Neutrophil (primary cell): Measurements from ENCODE around the gene PPIB.

Experiments used
- H3K27ac ChIP-seq: fragments of 200-600 bp; sonication (generic); 2 replicates; pipeline ENCODE4 v1.5.1; 2016; ENCODE audit warnings: mild to moderate bottlenecking, moderate library complexity
- H3K27me3 ChIP-seq: fragments of 200-600 bp; sonication (generic); 2 replicates; pipeline ENCODE4 v1.6.0; 2016; ENCODE audit warnings: mild to moderate bottlenecking
- H3K36me3 ChIP-seq: fragments of 200-600 bp; sonication (generic); 2 replicates; pipeline ENCODE4 v1.5.1; 2017
- H3K4me1 ChIP-seq, 2 experiments: fragments of 200-600 bp in 1 of 2; sonication (generic) in 1 of 2; 1 replicate in 1 of 2; 2 replicates in 1 of 2; pipeline versions ENCODE4 v1.5.1 to v1.6.1; 2013 to 2016; ENCODE audit warnings: low read depth in 1 of 2, low read length in 1 of 2, mild to moderate bottlenecking in 1 of 2, moderate library complexity in 1 of 2; ENCODE audit not compliant: control insufficient read depth in 1 of 2, insufficient read depth in 1 of 2
- H3K4me3 ChIP-seq, 2 experiments: fragments of 200-600 bp in 1 of 2; sonication (generic) in 1 of 2; 1 replicate in 1 of 2; 2 replicates in 1 of 2; pipeline ENCODE4 v1.5.1; 2013 to 2016; ENCODE audit warnings: low read depth in 1 of 2, low read length in 1 of 2, mild to moderate bottlenecking in 1 of 2, moderate library complexity in 1 of 2
- H3K9me3 ChIP-seq: fragments of 200-600 bp; sonication (generic); 2 replicates; pipeline ENCODE4 v1.5.1; 2016
- TF ChIP-seq, protein P1 (sequence below): fragments of 200-600 bp; sonication (generic); IDR thresholded peaks from 2 replicates; pipeline ENCODE4 v1.5.1; 2016; ENCODE audit warnings: antibody characterized with exemption

PPIB gene

DNA sequence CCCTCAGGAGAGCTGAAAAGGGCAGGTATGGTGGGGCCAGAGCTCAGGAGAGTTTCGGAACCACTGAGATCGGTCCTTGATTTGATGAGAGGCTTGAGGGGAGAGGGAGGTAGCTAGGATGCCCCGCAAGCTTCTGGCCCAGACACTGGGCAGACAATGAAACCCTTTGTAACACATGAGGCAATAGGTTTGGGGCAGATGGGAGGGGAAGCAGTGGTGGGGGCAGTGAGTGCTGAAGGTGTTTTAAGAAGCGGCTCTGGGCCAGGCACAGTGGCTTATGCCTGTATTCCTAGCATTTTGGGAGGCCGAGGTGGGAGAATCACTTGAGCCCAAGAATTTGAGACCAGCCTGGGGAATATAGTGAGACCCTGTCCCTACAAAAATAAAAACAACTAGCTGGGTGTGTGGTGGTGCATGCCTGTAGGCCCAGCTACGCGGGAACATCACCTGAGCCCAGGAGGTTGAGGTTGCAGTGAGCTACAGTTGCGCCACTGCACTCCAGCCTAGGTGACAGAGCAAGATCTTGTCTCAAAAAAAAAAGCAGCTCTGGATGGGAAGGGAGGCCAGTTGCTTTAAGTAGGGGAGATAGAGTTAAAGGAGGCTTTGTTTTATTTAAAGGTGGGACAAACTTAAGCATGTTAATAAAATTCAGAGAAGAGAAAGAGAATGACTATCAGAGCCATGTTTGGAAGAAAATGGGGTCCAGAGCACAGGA lies 20.9 kb downstream of the PPIB start:
- Histone ChIP-seq H3K27me3 (no peaks in the 10 kb centered on the region), H3K9me3 (no peaks in the 10 kb centered on the region), H3K4me3 (no peak overlapping the region), H3K36me3 (peaks cover 90% of the 10 kb centered on the region), H3K4me1 (no peaks in the 10 kb centered on the region), H3K27ac (no peak overlapping the region)
- TF ChIP-seq, protein P1, sequence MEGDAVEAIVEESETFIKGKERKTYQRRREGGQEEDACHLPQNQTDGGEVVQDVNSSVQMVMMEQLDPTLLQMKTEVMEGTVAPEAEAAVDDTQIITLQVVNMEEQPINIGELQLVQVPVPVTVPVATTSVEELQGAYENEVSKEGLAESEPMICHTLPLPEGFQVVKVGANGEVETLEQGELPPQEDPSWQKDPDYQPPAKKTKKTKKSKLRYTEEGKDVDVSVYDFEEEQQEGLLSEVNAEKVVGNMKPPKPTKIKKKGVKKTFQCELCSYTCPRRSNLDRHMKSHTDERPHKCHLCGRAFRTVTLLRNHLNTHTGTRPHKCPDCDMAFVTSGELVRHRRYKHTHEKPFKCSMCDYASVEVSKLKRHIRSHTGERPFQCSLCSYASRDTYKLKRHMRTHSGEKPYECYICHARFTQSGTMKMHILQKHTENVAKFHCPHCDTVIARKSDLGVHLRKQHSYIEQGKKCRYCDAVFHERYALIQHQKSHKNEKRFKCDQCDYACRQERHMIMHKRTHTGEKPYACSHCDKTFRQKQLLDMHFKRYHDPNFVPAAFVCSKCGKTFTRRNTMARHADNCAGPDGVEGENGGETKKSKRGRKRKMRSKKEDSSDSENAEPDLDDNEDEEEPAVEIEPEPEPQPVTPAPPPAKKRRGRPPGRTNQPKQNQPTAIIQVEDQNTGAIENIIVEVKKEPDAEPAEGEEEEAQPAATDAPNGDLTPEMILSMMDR, result no peak

DNA sequence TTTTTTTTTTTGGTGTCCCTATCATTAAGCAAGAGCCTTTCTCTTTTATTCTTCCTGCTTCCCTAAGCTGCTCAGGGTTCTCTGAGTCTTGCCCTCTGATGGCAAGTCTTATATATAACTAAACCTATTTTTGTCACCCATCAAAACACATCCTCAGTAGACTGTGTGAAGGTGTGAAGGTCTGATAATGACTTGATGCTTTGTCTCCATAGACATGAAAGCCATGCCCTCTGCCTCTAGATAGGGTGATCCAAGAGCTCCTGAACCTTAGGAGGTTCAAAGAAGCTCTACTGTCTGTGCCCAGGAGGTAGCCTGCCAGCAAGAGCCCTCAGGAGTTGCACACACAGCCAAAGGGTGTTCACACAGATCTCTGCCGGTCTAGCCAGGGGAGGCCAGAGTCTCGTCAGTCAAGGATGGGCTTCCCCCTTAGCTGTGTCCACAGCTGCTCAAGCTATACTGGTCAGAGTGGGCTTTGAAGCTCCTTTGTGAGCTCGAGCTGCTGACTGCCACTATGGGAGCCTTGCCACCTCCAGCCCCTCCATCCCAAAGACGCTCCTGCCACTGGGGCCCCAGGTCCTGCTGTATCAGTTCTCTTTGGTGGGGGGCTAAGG lies 24.4 kb downstream of the PPIB start:
- Histone ChIP-seq H3K4me3 (no peak overlapping the region), H3K27me3 (no peaks in the 10 kb centered on the region), H3K36me3 (peaks cover 90% of the 10 kb centered on the region), H3K9me3 (no peaks in the 10 kb centered on the region), H3K4me1 (no peaks in the 10 kb centered on the region), H3K27ac (no peak overlapping the region)
- TF ChIP-seq, protein P1, result no peak

DNA sequence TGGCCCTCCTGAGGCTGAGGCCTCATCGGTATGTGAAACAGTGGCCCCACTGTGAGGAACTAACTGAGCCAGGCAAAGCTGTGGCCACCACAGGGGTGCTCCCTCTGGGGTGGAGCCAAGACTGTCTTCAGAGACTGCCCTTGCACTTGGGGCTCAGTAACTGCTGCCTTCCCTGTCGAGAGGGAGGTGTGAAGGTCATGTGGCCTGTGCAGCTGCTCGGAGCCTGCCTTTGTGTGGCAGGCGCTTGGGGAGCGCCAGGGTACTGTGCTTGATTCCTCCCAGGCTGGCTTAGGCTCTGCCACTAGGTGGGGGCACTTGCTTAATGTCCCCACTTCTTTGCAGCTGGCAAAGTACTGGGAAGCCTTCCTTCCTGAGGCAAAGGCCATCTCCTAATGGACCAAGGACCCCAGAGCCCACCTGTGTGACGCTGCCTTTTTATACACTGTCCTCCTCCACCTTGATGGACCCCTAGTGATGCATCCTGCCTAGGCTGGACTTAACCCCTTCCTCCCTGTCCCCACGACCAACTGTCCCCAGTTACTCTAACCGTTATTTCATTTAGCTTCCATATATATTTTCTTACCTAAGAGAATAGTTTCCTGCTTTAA lies 25.5 kb downstream of the PPIB start:
- TF ChIP-seq, protein P1, result no peak
- Histone ChIP-seq H3K27ac (no peak overlapping the region), H3K36me3 (peaks cover 90% of the 10 kb centered on the region), H3K4me1 (no peaks in the 10 kb centered on the region), H3K9me3 (no peaks in the 10 kb centered on the region), H3K4me3 (no peak overlapping the region), H3K27me3 (no peaks in the 10 kb centered on the region)

DNA sequence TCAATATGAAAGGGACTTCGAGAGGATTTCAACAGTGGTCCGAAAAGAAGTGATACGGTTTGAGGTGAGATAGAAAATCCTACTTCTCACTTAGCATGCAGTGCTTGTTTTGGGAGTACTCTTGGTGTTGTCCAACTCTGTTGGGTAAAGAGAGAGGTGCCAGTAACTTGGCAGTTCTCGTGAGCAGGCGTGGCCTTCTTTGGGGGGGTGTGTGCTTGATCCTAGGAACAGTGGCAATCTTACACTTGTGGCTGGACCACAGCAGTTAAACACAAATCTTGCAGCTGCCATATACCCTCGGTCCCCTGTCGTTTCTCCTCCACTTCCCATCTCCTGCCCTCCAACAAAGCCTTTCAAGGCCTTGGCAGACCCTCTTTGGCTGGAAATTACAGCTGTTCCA lies 26.5 kb downstream of the PPIB start:
- H3K27ac ChIP-seq, result no peak overlapping the region

DNA sequence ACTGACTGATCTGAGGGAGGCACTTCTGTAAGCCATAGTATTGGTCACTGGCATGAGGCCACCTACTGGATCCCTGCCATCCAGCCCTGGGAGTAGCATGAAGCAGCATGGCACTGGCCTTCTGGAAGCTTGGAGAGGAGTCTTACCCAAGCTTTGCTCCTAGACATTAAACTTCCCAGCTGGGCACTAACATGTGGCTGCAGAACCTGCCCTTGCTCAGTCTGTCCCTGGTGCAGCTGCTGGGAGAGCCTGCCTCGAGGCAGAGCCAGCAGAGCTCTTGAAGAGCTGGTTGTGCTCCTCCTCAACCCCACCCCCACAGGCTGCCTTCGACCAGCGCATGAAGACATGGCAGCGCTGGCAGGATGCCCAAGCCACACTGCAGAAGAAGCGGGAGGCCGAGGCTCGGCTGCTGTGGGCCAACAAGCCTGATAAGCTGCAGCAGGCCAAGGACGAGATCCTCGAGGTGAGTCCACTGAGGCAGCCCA lies 28.4 kb downstream of the PPIB start:
- Histone ChIP-seq H3K9me3 (no peaks in the 10 kb centered on the region), H3K36me3 (peaks cover 96% of the 10 kb centered on the region), H3K27me3 (no peaks in the 10 kb centered on the region), H3K27ac (no peak overlapping the region), H3K4me3 (no peak overlapping the region), H3K4me1 (no peaks in the 10 kb centered on the region)
- TF ChIP-seq, protein P1, result no peak

More for the DNA sequence above, 26.5 kb downstream of the PPIB start:
- Histone ChIP-seq H3K4me1 (no peaks in the 10 kb centered on the region), H3K27me3 (no peaks in the 10 kb centered on the region), H3K36me3 (peaks cover 90% of the 10 kb centered on the region), H3K4me3 (no peak overlapping the region), H3K9me3 (no peaks in the 10 kb centered on the region)
- TF ChIP-seq, protein P1, result no peak
